Ishikawa (cell line): ENCODE measurements around the gene LLGL2.

Source experiments
- CEBPB ChIP-seq: IDR thresholded peaks from 2 replicates; pipeline ENCODE4 v1.6.1; 2012
- CREB1 ChIP-seq: IDR thresholded peaks from 2 replicates; pipeline ENCODE4 v1.6.1; 2012; ENCODE audit warnings: low read depth
- EGR1 ChIP-seq: IDR thresholded peaks from 2 replicates; pipeline ENCODE4 v1.6.1; 2012
- EP300 ChIP-seq: IDR thresholded peaks from 2 replicates; pipeline ENCODE4 v1.6.1; 2012; ENCODE audit warnings: borderline replicate concordance
- FOXM1 ChIP-seq: IDR thresholded peaks from 2 replicates; pipeline ENCODE4 v1.6.1; 2012; ENCODE audit warnings: low read depth, borderline replicate concordance
- NFIC ChIP-seq: IDR thresholded peaks from 2 replicates; pipeline ENCODE4 v1.6.1; 2012
- RAD21 ChIP-seq: IDR thresholded peaks from 2 replicates; pipeline ENCODE4 v1.6.1; 2012; ENCODE audit warnings: low read depth
- REST ChIP-seq: IDR thresholded peaks from 2 replicates; pipeline ENCODE4 v1.6.1; 2012; ENCODE audit warnings: low read depth, mild to moderate bottlenecking
- TAF1 ChIP-seq: IDR thresholded peaks from 2 replicates; pipeline ENCODE4 v1.6.1; 2012; ENCODE audit warnings: low read depth, mild to moderate bottlenecking
- TCF12 ChIP-seq: IDR thresholded peaks from 2 replicates; pipeline ENCODE4 v1.6.1; 2012; ENCODE audit warnings: low read depth
- TEAD4 ChIP-seq: IDR thresholded peaks from 2 replicates; pipeline ENCODE4 v1.6.1; 2012
- USF1 ChIP-seq: IDR thresholded peaks from 2 replicates; pipeline ENCODE4 v1.6.1; 2012
- YY1 ChIP-seq: IDR thresholded peaks from 2 replicates; pipeline ENCODE4 v1.6.1; 2012; ENCODE audit warnings: low read depth
- ZBTB7A ChIP-seq: IDR thresholded peaks from 2 replicates; pipeline ENCODE4 v1.6.1; 2012; ENCODE audit warnings: low read depth
- TF ChIP-seq, protein P1 (sequence below): IDR thresholded peaks from 2 replicates; pipeline ENCODE4 v1.6.1; 2012

LLGL2 gene

DNA sequence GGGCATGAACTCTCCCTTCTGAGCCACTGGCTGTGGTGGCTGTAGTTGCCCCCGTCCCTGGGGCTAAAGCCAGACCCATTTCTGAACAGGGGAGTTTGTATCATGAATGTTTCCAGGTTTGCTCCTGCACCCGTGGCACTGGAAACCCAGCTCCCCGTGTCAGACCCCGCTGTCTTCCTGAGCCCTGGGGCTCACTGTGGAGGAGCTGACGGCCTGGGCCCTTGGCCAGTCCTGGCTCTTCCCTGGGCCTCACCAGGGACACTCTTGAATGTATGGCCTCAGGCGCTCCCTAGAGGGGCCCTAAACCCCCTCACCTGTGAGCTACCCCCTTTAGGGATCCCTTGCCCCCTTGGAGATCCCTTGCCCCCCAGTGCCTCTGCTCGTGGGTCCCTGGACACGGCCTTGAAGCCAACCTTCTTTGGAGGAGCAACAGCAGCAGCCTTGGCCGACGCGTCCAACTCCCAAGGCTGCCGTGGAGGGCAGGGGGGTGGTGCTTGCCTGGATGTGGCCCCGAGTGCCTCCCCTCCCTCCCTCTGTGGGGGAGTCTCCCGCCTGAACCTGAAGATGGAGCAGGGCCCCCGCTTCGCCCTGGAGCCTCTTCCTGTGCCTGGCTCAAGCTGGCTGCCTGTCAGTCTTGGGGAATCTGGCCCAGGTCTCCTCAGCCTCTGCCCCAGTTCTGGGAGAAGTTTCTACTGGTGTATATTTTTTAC, 26.0 kb upstream of the LLGL2 start:
- TF ChIP-seq RAD21: no peak
- no peak for TF ChIP-seq TEAD4
- TF ChIP-seq NFIC: no peak
- no peak for TF ChIP-seq REST
- TF ChIP-seq ZBTB7A: no peak
- TF ChIP-seq, protein P1, sequence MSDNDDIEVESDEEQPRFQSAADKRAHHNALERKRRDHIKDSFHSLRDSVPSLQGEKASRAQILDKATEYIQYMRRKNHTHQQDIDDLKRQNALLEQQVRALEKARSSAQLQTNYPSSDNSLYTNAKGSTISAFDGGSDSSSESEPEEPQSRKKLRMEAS: no peak
- no peak for TF ChIP-seq TCF12
- TF ChIP-seq EP300: no peak
- no peak for TF ChIP-seq EGR1
- no peak for TF ChIP-seq USF1
- no peak for TF ChIP-seq CEBPB
- TF ChIP-seq FOXM1: no peak
- TF ChIP-seq TAF1: no peak
- TF ChIP-seq CREB1: no peak
- no peak for TF ChIP-seq YY1

DNA sequence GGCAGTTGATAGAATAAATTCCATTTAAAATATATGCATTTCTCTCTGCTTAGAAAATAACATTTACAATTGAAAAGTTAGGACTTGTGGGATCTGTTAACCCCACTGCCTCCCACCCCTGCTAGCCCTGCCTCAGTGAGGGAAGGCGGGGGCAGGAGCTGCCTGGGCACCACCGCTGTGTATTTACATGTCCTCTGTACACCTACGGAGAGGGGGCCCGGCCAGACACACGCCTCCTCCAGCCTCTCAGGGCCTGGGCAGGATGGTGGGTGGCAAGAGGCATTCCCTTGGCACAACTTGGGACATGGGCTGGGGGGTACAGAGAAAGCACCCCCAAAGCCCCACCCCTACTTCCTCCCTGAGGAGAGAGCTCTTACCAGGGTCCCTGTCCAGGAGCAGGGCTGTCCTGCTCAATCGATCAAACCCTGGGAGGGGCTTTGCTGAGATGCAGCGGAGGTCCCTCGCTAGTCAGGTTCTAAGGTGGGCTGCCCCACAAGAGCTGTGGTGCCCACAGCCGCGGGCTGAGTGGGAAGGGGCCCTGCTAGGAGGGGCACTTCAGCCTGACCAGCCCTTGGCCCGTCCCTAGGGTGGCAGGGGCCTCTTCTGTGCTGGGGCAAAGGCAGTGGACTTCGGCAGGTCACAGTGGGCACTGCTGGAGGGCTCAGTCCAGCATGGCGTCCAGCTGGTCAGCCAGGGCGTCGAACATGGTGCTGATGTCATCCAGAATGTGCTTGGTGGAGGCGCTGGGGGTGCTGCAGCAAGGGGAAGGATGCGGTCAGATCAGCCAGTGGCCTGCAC, 24.9 kb upstream of the LLGL2 start:
- no peak for TF ChIP-seq FOXM1
- no peak for TF ChIP-seq EP300
- TF ChIP-seq, protein P1: no peak
- no peak for TF ChIP-seq YY1
- no peak for TF ChIP-seq REST
- no peak for TF ChIP-seq TAF1
- no peak for TF ChIP-seq NFIC
- no peak for TF ChIP-seq USF1
- no peak for TF ChIP-seq ZBTB7A

DNA sequence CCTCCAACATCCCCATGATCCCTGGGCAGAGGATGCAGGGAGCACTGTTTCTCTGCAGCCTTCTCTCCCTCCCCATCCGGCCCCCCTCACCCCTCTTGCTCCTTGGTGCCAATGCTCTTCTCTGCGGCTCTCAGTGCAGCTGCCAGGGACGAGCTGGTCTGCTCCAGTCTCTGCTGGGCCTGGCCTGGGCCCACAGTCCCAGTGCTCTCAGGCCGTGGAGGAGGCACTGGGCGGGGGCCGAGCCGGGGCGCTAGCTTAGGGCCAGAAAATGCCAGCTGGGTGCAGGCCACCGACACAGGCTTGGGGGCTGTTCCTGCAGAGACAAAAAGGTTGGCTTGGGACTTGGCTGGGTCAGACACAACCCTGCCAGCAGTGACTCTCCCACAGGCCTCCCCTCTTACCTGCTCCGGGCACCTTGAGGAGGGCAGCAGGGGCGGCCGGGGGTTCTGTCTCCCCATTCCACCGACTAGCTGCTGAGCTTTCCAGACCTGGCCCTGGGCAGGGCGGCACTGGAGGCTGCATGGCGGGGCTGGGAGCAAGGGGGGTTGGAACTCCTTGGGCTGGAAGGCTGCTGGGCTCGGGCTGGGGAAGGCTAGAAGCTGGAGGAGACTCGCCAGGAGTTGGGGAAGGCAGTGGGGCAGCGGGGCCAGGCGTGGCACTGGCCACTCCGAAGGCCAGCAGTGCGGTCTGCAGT, 24.0 kb upstream of the LLGL2 start:
- TF ChIP-seq CREB1 (no peak), RAD21 (no peak), CEBPB (no peak), USF1 (no peak), YY1 (no peak)

DNA sequence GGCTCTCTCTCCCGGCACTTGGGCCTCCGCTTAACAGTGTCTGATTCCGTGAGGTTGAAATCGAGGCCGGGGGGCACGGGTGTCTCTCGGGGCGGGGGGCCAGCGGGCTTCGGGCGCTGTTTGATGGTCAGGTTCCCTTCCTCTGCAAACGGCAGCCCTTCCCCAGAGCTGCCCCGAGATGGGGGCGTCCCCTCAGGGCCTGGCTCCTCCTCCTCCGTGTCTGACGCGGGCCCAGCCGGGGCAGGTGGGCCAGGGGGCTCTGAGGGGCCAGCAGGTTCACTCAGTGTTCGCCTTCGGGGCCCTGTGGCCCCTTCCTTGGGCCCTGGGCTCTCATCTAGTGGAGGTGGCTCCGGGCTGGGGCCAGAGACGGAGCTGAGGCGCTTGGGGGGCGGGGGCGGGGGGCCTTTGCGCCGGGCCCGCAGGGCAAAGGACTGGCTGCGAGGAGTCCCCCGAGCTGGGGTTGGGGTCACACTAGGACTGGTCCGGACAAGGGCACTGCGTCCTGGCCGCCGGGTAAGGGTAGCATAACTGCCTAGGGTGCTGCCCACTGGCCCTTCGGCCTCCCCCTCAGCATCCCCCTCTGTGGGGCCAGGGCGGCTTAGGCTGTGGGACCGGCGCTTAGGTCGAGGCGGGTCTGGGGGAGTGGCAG, 23.3 kb upstream of the LLGL2 start:
- no peak; the same call in 1 of the 2 replicates for TF ChIP-seq ZBTB7A
- TF ChIP-seq NFIC: no peak
- no peak for TF ChIP-seq USF1
- no peak for TF ChIP-seq EP300
- TF ChIP-seq REST: no peak
- TF ChIP-seq CREB1: no peak
- TF ChIP-seq TEAD4: no peak
- no peak for TF ChIP-seq TAF1
- no peak for TF ChIP-seq EGR1
- TF ChIP-seq YY1: no peak
- no peak for TF ChIP-seq FOXM1
- no peak for TF ChIP-seq CEBPB
- no peak for TF ChIP-seq TCF12
- TF ChIP-seq, protein P1: no peak
- no peak for TF ChIP-seq RAD21
